ENCODE measurements around the gene SVOP. TPM values are rescaled to one million over a fixed set of nuclear protein-coding genes. Genes with fewer than 3 reads are reported as not detected.
"Not testable (repeated sequence)": the region's sequence is repeated elsewhere in the genome, so short reads cannot be mapped to it uniquely, and the experiment has no call there.

Gene SVOP, protein sequence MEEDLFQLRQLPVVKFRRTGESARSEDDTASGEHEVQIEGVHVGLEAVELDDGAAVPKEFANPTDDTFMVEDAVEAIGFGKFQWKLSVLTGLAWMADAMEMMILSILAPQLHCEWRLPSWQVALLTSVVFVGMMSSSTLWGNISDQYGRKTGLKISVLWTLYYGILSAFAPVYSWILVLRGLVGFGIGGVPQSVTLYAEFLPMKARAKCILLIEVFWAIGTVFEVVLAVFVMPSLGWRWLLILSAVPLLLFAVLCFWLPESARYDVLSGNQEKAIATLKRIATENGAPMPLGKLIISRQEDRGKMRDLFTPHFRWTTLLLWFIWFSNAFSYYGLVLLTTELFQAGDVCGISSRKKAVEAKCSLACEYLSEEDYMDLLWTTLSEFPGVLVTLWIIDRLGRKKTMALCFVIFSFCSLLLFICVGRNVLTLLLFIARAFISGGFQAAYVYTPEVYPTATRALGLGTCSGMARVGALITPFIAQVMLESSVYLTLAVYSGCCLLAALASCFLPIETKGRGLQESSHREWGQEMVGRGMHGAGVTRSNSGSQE
- total RNA-seq = not detected in 2 replicates

DNA sequence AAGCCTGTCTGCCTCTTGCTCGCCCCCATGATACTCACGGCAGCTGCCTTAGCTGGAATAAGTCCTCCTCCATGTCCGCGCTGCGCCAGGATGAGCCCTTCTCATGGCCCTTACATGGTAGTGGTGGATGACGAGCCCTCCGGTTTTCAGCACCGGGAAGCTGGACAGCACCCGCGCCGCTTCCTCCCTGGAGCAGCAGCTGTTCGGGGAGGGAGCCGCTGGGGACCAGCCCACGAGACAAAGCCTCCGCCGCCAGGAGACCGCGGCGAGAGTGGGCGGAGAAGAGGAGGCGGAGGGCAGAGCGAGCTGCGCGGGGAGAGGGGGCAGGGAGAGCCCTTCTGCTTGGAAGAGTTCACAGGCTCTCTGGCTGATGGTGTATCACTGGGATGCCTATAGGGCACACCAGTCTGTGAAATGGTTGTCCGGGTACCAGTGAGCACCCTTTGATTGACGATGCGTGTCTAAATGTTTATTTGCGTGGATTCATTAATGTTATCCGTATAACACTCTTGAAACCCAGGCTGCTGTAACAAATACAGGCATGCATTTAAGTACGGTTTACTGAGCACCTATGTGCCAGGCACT is at the start of gene SVOP:
TSS of gene SVOP (minus strand) at position 273 of the 585 bp plus-strand sequence. CDS start at position 73, 200 bp downstream.
- DNase-seq (ENCODE audit: low read depth in 2 of 2) = peak; percentile 50 to 80

DNA sequence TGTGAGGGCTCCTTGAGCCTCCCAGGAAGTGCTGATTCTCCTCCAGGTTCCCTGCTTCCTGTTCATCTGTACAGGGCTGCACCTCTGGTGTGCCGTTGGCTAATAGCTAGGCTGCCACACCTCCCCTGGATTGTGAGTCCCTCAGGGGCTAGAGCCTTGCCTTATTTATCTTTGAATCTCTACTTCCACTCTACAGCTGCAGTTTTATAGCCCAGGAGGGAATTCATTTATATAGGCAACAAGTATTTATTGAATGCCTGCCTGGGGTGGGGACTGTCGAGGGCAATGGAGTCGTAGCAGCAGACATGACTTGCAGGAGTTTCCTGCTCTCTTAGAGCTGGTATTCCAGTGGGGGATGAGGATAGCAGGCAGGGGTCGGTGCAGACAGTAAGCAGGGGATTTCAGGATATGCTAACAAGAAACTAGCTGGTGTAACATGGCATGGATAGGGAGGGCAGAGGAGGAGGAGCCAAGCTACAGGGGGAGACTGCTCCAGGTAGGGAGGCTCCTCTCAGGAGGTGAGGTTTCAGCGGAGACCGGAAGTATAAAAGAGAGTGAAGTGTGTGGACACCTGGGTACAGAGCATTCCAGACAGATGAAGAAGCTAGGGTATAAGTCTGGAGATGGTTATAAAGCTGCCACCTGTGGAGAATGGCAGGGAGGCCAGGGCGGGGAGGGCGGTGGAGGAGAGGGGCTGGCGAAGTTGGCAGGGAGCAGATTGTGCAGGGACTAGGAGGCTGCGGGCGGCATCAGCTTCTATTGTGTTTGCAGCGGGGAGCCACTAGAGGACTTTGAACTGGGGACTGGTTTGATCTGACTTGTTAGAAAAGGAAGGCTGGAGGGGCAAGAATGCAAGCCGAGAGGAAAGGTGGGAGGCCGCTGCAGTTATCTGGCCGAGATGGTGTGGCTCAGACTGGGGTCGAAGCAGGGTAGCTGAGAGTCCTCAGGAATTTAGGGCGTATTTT is 48.7 kb upstream of the SVOP start:
- DNase-seq (ENCODE audit: low read depth in 2 of 2) = no peak

DNA sequence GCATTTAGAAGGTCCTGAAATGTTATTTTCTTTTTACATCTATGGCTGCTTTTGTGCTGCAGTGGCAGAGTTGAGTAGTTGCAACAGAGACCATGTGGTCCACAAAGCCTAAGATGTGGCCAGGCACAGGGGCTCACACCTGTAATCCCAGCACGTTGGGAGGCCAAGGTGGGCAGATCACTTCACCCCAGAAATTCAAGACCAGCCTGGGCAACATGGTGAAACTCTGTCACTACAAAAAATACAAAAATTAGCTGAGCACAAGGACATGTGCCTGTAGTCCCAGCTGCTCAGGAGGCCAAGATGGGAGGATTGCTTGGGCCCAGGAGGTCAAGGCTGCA is 45.0 kb upstream of the SVOP start:
- no peak for DNase-seq (ENCODE audit: low read depth in 2 of 2)

DNA sequence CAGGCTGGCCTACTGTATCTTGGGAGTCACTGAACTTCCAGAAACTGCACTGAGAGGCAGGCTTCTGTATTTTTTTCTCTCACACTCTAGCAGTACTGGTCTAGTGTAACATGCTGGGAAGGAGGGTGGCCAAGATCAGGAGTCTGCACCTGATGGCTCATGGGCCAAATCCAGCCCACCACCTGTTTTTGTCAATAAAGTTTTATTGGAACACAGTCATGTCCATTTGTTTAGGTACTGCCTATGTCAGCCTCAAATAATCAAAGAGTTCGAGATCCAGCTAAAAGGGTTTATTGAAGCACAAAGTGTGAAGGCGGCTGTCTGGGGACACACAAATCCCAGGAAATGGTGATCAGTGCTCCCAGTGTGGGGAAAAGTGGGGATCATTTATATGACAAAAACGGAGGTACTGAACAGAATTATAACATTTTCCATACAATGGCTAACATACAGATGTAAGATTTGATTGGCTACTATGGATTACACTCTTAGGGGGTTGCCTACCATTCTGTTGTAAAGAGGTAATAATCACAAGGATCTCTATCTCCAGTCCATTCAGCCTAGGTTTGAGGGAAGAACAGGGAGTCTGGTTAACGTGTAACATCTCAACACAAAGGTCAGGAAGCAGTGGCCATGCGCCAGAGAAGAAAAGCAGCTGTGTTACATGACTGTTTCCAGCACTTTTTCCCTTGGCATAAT is 44.4 kb upstream of the SVOP start:
- no peak for DNase-seq (ENCODE audit: low read depth in 2 of 2)

DNA sequence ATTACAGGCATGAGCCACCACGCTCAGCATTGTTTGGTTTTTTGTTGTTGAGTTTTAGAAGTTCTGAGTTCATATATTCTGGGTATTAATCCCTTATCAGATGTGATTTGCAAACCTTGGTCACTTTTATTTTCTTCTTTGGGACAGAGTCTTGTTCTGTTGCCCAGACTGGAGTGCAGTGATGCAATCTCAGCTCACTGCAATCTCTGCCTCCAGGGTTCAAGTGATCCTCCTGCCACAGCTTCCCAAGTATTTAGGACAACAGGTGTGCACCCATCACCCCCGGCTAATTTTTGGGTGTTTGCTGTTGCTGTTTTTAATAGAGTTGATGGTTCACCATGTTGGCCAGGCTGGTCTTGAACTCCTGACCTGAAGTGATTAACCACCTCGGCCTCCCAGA is 43.3 kb upstream of the SVOP start:
- no peak for DNase-seq (ENCODE audit: low read depth in 2 of 2)

DNA sequence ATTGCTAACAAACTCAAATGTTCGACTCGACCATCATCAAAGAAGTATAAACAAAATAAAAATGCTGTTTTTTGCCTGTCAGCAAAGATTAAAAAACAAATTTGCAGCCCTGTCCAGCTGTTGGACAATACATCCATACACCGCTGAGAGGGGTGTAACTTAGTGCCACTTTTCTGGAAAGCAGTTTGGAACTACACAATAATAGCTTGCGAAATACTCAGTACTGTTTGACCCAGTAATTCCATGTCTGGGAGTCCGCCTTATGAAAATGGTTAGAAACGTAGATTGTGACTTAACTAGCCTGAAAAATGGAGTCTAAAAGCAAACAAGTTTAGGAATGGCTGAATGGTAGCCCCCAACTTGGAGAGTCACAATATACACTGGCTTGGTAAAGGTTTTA is 37.9 kb upstream of the SVOP start:
- DNase-seq (ENCODE audit: low read depth in 2 of 2) = no peak

DNA sequence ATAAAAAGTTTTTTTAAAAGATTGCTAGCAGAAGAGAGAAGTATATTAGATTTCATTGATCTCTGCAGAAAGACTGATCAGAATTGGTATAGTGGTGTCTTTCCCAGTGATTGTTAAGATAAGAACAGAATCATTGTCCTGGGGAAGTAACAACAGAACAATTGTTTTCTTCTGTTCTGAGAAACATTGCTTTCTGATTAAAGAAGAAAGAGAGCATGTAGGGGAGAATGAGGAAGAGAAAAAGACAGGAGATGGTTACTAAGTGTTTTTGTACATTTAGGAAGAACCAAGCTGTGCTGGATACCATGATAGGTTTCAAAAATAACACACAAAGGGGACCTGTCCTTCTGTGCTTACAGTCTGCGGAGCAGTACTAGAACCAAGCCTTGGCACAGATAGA is 36.5 kb upstream of the SVOP start:
- DNase-seq (ENCODE audit: low read depth in 2 of 2) = no peak

DNA sequence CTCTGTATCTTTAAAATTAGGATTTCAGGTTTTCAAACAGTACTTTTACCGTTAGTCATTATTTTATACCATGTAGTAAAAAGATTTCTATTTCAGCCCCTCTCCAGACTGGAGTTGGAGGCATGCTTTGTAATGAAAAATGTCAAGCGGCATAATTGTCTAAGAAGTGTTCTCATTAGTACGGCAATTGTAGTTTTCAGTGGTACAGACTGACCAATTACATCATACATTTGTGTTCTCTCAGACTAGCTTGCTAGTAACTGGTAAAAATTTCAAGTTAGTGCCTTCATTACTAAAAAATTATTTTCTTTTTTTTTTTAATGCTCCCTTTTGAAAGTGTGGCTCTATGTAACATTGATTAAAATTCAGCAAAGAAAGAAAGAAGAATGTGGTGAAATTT is 36.0 kb upstream of the SVOP start:
- DNase-seq (ENCODE audit: low read depth in 2 of 2) = no peak

DNA sequence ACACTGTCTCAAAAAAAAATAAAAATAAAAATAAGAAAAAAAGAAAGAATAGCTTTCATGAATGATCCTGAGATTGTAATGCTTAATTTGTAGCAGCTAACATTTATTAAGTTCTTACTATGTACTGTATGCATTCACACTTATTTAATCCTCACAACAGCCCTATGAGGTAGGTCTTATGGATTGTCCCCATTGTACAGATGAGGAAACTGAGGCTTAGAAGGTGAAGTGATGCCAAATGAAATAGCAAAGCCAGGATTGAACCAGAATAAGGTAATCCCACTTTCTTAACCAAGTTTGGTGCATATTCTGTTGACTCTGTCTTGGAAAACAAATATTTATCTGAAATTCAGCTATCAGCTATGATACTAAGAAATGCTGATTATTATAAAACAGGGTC is 33.7 kb upstream of the SVOP start:
- no peak for DNase-seq (ENCODE audit: low read depth in 2 of 2)

DNA sequence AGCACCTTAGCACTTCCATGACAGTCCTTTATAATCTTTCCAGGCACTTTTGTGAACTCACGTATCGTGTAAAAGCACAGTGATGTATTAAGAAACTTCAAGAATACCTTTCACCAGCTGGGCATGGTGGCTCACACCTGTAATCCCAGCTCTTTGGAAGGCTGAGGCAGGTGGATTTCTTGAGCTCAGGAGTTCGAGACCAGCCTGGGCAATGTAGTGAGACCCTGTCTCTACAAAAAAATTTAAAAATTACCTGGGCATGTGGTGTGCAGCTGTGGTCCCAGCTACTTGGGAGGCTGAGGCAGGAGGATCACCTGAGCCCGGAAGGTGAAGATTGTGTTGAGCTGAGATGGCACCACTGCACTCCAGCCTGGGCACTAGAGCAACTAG is 33.3 kb upstream of the SVOP start:
- DNase-seq (ENCODE audit: low read depth in 2 of 2) = not testable (repeated sequence)

DNA sequence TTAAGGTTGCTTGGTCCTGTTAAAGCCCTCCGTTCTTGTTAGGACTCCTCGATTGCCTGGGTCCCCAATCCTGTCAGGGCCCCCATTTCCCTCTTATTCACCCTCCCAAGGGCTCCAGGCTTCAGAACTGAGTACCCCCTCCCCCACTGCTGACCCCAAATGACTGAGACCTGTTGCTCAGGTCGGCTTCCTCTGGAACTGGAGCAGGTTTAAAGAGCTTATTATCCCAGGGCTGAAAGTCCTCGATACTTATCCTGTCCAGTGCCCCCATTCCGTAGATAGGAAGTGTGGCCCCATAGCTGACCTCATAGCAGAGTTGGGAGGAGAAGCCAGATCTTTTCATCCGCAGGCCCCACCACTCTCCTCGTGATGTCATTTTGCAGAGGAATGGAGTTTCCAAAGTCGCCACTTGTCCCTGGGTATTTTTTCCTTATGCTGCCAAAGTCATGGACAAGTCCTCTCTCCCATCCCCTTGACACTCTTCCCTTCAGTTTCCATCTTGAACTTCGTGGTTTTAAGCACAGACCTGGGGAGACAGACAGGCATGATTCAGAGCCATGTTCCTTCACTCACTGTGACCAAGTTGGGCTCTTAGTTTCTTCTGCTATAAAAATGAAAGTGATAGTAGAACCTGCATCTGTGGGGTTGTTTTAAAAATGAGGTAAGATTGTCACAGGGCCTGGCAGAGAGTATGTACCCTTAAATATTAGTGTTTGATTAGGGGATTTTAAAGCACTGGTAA is 32.7 kb upstream of the SVOP start:
- peak in 1 of 2 donors; percentile 2 for DNase-seq (ENCODE audit: low read depth in 2 of 2)

DNA sequence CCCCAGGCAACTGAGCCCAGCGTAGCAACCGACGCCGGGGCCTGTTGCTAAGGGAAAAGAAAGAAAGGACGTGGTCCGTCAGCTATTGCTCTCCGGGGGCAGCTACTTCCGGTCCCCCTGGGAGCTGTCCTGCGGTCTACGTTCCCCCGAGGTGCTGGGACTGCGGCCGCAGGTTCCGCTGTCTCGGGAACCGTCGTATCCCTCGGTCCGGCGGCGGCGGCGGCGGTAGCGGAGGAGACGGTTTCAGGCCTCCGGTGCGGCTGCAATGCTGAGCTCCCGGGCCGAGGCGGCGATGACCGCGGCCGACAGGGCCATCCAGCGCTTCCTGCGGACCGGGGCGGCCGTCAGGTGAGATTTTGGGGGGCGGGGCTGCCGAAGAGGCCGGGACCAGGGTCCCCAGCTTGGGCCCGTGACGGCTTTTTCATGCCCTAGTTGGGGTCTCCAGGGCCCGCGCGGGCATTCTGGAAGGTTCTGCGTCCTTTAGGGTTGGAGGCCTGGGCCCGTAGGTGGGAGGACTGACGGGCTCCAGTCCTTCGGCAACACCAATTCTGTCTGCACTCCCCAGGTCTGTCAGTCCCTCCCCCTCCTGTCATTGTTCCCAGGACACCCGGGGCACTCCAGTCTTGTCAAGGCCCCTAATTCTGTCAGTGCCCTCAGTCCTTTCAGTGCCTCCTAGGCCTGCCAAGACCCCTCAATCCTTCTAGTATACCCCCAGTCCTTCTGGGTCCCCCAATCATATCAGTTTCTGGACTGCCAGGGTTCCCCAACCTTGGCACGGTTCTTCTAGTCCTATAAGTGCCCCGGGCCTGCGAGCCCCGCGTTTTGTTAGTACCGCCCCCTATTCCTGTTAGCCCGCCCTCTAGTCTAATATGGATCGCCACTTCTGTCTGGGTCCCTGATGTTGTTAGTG is 31.8 kb upstream of the SVOP start, which contains the start of gene USP30:
TSS of gene USP30 (plus strand) at position 163 of the 910 bp plus-strand sequence. CDS start at position 266, 103 bp downstream.
- DNase-seq (ENCODE audit: low read depth in 2 of 2) = peak; percentile 83 to 89

DNA sequence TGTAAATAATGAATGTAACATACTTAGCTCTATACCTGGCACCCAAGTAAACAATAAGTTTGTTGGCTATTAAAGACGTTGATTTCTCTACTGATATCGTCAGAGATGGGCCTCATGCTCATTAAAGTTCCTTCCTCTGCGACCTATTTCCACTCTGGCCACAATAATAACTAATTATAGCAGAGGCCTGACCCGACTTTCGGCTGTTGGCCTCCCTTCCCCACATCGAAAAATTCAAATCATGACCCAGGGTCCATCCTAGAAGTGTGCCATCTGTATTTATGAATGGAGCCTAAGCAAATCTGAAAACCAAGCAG is 31.2 kb upstream of the SVOP start:
- DNase-seq (ENCODE audit: low read depth in 2 of 2) = no peak

DNA sequence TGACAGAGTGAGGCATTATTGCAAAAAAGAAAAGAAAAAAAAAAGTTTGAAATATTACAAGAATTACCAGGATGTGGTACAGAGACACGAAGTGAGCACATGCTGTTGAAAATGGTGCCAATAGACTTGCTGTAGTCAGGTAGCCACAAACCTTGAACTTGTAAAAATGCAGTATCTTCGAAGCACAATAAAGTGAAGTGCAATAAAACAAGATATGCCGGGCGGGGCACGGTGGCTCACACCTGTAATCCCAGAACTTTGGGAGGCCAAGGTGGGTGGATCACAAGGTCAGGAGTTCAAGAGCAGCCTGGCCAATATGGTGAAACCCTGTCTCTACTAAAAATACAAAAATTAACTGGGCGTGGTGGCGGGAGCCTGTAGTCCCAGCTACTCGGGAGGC is 28.9 kb upstream of the SVOP start:
- not testable (repeated sequence) for DNase-seq (ENCODE audit: low read depth in 2 of 2)

DNA sequence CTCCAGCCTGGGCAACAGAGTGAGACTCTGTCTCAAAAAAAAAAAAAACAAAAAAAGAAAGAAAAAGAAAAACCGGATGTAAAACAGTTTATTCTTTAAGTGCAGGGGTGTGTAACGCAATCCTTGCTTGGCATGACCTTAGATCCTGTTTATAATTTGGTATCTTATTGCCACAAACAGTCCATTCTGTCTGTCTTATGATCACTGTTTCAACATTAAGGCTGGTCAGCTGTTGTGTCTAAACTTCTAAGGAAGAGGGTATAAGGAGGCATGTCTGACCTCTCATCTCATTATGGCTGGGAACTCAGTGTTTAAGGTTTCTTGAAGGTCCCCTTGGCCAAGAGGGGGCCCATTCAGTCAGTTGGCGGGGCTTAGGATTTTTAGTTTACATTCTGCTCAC is 27.8 kb upstream of the SVOP start:
- not testable (repeated sequence) for DNase-seq (ENCODE audit: low read depth in 2 of 2)

DNA sequence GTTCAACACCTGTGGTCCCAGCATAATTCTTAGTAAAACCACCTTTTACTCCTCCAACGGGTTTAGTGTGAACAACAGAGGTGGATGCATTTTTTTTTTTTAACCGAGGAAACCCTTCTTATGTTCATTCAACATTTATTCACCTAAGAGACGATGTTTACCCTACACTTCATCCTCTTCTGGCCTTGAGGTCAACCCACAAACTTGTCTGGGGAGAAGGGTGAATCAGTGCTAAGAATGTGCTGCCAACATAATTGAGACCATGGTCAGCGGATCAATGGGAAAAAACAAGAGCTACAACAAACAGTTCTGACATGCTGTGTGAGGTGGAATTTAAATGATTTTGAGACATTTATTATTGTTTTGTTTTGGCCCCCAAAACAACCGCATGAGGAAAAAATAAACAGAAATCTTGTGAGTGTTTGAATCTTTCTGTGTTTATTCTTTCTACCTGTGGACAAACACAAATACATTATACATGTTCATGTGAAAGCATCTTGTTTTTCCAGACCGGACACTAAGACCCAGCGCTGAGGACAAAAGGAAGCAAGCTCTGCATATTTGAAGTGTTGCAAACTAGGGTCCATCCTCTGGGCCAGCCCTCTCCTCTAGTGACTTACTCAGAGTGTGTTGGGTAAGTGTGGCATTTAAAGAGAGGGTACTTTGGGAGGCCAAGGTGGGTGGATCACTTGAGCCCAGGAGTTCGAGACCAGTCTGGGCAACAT is 26.4 kb upstream of the SVOP start:
- DNase-seq (ENCODE audit: low read depth in 2 of 2) = no peak

DNA sequence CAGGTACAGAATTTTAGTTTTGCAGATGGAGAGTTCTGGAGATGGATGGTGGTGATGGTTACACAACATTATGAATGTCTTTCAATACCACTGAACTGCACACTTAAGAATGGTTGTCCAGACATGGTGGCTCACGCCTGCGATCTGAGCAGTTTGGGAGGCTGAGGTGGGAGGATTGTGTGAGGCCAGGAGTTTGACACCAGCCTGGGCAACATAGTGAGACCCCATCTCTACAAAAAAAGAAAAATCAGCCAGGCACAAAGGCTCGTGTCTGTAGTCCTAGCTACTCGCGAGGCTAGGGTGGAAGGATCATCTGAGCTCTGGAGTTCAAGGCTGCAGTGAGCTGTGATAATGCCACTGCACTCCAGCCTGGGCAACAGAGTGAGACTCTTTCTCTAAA is 23.4 kb upstream of the SVOP start:
- DNase-seq (ENCODE audit: low read depth in 2 of 2) = no peak

DNA sequence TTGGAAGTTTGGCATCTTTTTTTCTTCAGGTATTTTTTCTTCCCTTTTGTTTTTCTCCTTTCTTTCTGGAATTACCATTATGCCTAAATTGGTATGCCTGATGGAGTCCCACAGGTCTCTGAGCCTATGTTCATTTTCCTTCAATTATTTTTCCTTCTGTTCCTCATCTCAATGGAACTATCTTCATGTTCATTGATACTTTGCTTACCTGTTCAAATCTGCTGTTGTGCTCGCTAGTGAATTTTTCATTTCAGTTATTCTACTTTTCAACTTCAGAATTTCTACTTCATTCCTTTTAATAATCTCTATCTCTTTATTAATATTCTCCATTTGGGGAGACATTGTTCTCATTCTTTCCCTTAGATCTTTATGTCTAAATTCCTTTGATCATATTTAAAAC is 16.1 kb upstream of the SVOP start:
- no peak for DNase-seq (ENCODE audit: low read depth in 2 of 2)

All from dermis microvascular lymphatic vessel endothelial cell (primary cell).